Measurements from ENCODE around the gene TNIP2.
"Not testable (repeated sequence)": the region's sequence is repeated elsewhere in the genome, so short reads cannot be mapped to it uniquely, and the experiment has no call there.

The TNIP2 gene

DNA sequence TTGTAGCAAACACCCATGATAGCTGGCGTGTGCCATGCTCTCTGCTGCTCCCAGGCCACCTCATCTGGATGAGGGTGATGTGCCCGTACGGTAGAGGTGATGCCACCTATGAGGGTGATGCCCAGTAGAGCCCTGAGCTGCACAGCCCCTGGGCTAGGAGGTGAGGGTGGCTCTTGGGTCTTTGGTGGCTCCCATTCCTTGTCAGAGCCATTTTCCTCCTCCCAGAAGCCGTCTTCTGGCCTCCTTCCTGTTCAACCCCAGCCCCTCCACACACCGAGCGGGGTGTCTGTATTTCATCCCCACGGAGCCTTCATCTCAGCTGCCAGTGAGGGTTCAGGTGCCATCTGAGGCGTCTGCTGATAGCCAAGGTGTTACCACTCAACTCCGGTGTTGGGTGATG lies 12.0 kb upstream of the TNIP2 start:
- no peak for DNase-seq (ENCODE audit: low read depth, low spot score)

DNA sequence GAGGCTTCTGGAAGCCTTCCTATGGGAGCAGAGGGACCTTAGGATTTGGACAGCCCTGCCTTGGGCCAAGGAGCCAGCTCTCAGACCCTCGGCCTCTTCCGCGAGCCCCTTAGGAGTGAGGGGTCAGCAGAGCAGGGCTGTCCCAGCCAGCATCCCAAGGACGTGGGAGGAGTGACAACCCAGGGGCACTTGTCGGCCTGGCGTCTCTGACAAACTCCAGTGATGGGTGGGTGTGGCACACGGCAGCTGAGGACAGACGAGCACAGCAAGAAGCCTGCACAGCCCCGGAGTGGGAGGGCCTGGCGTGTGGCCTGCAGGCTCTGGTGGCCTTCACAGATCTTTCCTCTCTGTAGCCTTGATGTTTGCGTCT lies 11.6 kb upstream of the TNIP2 start:
- DNase-seq (ENCODE audit: low read depth, low spot score), result no peak

DNA sequence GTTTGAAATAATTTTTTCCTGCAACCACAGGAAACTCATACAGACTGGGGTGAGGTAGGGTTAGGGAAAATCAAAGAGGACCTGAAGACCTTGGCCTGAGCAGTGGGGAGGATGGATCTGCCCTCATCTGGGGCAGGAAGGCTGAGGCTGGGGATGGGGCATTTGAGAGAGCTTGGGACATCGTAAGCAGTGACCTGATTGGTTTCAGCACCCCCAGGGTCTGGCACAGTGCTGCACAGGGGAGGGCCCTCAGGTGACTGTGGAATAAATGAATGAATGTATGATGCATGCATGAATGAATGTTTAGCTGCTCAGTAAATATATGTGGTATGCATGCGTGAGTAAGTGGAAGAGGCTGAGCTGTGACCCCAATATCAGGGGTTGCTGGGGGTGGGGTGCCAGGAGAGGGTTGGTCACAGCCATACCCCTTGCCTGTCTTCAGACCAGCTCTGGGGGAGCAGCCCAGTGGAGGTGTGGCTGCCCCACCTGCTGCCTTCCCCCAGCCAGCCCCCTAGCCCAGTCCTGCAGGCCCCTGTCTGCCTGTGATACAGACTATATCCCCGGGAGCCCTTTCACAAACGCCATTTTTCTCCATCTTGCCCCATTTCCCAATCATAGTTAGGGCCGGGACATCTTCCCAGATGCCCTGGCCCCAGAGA lies 11.0 kb upstream of the TNIP2 start:
- DNase-seq (ENCODE audit: low read depth, low spot score), result no peak

DNA sequence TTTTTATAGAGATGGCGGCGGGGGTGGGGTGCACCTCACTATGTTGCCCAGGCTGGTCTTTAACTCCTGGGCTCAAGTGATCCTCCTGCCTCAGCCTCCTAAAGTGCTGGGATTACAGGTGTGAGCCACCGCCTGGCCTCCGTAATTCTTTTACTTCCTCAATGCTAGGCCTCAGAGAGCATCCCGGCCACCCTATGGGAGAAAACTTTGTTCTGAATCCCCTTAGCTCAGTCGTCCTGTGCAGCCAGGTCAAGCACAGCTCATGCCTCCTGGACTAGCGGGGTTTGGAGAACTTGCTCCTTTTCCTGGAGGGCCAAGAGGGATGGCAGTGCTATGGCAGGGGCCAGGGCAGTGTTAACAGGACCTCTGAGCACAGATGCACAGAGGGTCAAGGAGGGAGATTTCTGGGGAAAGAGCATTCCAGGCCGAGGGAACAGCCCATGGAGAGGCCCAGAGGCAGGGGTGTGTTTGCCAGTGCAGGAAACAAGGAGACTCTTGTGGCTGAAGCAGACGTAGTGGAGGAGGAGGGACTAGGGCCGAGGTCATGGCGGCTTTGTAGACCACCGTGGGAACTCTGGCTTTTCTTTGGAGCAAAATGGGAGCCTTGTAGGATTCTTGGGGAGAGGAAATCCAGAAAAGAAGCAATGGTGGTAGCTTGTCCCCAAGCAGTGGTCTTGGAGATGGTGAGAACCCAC lies 9.8 kb upstream of the TNIP2 start:
- DNase-seq (ENCODE audit: low read depth, low spot score), result no peak

DNA sequence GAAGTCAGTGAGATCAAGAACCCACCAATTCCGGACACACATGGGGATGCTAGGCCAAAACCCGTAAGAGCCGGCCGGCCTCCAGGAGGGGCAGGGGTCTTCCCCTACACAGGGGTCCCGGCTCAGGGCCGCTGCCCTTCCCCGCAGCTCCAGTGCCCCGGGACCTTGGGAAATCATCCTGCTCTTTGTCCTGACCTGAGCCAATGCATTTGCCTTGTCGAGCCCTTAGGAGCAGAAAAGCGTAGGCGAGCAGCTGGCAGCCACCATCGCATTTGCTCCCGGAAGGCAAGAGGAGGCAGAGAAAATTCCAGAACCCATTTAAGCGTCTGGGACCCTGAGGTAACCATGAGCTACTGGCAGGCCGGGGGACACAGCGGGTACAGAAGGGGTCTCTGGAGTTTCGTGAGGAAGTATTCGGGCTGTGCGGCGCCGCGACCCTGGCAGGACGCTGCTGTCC lies 7.4 kb upstream of the TNIP2 start:
- DNase-seq (ENCODE audit: low read depth, low spot score), result no peak

DNA sequence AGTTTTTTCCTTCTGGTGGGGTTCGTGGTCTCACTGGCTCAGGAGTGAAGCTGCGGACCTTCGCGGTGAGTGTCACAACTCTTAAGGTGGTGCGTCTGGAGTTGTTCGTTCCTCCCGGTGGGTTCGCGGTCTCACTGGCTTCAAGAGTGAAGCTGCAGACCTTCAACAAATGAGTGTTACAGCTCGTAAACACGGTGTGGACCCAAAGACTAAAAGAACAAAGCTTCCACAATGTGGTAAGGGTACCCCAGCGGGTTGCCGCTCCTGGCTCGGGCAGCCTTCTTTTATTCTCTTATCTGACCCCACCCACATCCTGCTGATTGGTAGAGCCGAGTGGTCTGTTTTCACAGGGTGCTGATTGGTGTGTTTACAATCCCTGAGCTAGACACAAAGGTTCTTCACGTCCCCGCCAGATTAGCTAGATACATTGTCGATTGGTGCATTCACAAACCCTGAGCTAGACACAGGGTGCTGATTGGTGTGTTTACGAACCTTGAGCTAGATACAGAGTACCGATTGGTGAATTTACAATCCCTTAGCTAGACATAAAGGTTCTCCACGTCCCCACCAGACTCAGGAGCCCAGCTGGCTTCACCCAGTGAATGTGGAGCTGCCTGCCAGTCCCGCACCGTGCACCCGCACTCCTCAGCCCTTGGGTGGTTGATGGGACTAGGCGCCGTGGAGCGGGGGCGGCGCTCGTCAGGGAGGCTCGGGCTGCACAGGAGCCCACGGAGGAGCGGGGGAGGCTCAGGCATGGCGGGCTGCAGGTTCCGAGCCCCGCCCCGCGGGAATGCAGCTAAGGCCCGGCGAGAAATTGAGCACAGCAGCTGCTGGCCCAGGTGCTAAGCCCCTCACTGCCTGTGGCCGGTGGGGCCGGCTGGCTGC lies 6.6 kb upstream of the TNIP2 start:
- DNase-seq (ENCODE audit: low read depth, low spot score), result not testable (repeated sequence)

DNA sequence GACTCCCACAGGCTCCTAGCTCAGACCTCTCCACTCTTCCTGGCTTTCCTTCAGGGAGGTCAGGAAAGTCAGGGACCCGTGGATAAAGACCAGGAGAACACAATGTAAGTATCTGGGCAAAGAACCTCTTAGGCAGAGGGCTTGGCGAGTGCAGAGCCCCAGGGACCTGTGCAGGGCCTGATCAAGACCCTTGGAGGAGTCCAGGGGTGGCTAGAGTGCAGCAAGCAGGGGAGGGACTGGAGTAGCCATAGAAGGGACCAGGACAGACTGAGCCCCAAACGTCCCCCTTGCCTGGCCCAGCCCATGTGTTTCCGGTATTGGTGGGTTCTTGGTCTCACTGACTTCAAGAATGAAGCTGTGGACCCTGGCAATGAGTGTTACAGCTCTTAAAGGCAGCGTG lies 5.9 kb upstream of the TNIP2 start:
- DNase-seq (ENCODE audit: low read depth, low spot score), result no peak

DNA sequence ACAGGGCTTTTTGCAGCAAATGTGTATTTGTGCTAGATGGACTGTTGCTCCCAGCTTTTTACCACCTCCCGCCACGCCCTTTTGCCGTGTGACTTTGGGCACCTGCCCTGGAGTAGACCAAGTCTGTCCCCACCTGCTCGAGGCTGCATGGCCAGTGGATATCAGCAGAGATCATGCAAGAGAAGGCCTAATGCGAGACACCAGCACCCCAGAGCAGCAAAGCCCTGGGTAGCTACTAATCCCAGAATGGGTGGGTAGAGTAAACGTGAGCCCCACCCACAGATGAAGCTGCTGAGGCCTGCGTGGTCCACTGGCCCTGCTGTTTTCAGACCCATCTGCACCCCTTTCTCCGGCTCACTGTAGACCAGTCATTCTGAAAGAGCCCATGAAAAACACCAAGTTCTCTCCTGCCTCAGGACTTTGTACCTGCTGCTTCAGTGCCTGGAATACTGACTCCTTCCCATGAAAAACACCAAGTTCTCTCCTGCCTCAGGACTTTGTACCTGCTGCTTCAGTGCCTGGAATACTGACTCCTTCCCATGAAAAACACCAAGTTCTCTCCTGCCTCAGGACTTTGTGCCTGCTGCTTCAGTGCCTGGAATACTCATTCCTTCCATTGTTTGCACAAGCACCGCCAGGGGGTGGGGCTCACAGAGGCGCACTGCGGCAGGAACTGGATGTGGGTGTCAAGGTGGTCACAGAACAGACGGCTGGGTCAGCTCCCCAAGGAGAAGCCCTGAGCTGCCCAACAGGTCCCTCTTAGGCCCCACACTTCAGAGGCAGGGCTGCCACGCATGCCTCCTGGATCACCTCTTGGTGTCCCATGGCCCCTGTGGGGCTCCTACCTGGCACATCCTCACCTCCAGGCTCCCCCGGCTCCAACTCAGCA lies 5.1 kb upstream of the TNIP2 start:
- DNase-seq (ENCODE audit: low read depth, low spot score), result no peak

DNA sequence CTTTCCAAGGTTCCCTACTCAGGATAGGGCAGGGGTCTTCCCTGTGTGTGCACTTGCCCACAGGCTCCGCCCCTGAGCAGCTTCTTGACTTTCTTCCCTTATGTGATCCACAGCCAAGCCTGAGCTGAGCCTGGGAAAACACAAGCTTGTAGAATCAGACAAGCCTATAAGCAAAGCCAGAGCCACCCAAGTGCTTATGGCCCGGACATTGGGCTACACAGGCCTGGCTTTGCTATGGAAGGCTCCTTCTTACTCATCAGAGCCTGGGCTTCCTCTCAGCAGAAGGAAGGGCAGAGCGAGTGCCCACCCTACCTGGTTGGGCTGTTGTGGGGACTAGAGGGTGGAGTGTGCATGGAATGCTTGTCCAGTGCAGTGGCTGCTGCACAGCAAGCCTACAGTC lies 1.3 kb upstream of the TNIP2 start:
- DNase-seq (ENCODE audit: low read depth, low spot score), result no peak

DNA sequence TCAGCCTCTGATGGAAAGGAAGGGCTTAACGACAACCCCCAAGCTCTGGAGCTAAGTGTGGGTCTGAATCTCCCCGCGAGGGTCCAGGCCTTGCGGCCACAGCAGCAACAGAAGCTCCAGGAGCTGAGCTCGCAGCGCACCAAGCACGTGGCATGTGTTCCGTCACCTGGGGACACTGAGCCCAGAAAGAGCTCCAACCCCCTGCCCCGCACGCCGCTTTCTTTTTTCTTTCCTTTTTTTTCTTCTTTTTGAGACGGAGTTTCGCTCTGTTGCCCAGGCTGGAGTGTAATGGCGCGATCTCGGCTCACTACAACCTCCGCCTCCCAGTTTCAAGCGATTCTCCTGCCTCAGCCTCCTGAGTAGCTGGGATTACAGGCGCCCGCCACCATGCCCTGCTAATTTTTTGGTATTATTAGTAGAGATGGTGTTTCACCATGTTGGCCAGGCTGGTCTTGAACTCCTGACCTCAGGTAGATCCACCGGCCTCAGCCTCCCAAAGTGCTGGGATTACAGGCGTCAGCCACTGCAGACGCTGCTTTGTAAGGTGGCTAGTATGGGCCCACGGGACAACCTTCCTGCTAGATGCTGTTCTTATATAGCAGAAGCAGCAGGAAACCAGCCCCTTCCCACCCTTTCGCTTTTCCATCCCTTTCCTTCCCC lies 685 bp upstream of the TNIP2 start:
- DNase-seq (ENCODE audit: low read depth, low spot score), result no peak

DNA sequence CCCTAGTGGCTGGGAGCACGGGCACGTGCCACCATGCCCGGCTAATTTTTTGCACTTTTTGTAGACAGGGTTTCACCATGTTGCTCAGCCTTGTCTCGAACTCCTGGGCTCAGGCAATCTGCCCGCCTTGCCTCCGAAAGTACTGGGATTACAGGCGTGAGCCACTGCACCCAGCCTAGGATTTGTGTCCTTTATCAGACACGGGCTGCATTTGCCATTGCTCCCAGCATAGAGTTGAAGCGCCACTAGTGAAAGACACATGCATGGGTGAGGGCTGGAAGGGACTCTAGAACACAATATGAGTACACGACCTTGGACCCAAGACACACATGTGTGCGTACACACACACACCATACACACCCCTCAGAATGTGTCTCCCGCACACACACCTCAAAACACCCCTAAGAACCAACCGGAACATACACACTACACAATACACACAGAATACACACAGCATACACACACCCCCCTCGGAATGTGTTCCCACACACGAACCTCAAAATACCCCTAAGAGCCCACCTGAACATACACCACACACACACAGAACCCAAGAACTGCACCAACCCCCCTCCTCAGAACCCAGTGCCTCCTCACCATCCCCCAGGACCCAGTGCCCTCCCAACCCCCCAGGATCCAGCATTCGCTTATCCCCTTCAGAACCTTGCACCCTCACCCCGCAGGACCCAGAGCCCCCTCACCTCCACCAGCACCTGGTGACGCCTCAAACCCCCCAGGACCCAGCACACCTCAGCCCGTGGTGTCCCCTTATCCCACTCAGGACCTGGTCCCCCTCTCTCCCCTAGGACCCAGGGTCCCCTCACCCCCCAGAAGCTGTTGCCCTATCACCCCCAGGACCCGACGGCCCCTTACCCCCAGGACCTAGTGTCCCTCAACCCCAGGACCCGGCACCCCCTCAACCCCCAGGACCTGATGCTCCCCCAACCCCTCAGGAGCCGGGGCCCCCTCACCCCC lies 1.0 kb downstream of the TNIP2 start:
- no peak for DNase-seq (ENCODE audit: low read depth, low spot score)

DNA sequence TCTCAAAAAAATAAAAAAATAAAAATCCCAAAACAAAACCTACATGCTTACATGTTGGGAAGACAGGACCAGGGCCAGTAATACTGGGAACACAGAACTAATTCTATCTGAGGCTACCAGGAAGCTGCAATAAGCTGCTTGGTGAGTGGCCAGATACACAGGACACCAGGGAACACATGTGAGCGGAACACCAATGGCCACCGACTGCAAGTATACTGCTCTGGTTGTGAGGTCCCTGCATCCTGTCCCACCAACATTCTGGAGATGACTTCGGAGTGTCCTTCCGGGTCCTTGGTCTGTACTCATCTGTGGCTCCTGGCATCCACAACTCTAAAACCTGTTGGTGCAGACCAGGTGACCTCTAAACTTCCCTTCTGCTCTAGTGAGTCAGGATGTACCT lies 2.7 kb downstream of the TNIP2 start:
- no peak for DNase-seq (ENCODE audit: low read depth, low spot score)

DNA sequence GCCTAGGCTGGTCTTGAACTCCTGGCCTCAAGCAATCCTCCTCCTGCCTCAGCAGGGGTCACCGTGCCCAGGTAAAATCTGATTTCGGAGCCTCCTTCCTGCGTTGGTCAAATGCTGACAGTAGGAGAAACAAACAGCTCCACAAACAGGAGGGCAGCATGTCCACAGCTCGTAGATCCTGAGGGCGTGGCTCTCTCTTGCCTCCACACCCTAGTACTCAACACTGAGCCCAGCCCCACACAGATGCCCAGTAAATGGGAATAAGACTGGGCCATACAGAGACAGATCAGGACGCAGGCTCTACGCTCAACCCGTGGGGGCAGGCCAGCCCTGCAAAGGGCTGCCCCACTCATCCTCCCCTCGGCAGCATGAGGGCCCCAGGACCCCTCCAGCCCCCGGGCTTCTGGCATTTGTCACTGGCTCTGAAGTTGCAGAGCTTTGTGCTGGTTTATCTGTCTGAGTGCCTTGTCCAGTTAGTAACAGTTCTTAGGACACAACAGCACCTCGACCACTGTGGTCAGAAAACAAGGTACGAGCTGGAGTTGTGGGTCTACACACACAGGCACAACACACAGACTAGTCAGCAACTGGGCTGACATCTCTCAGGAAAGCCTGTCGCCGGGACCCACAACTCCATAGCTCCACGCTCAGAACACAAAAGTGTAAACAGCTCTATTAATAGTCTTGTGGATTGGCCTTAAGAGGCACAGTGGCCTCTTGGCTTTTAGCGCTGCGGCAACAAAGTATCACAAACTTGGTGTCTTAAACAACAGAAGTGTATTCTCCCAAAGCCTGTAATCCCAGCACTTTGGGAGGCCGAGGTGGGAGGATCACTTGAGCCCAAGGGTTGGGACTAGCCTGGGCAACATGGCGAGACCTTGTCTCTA lies 5.2 kb downstream of the TNIP2 start:
- no peak for DNase-seq (ENCODE audit: low read depth, low spot score)

DNA sequence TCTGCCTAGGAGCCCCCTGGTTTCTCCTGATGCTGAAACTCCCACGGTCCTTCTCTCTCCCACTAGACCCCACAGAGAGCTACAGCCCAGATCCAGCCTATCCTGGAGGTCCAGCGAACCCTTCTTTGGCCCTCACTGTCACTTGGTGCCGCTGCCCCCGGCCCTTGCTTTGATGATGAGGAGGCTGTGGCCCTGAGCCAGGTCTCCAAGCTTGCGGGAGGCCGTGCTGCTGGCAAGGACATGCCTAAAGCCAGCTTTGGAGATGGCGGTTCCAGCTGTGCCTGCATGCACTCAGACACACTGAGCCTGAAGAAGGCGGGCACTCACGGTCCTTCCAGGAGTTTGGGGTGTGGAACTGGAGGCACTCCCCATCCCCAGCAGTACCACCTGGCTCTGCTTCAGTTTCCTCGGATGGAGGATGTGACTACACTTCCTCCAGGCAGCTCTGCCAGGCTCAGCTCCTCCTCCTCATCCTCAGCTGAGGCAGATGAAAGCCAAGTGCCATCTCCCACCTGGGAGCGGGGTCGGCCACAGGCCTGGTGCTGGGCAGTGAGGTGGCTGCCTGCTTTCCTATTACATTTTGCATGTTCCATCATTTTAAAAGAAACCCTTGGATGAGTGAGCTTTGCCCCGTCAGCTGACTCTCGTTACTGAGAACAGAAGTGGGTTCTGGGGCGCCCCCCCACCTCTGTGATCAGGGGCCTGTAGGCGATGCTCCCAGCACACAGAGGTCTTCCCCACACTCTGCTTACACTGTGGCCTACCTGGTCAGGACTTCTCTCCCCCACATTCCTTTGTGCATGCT lies 9.0 kb downstream of the TNIP2 start:
- no peak for DNase-seq (ENCODE audit: low read depth, low spot score)

DNA sequence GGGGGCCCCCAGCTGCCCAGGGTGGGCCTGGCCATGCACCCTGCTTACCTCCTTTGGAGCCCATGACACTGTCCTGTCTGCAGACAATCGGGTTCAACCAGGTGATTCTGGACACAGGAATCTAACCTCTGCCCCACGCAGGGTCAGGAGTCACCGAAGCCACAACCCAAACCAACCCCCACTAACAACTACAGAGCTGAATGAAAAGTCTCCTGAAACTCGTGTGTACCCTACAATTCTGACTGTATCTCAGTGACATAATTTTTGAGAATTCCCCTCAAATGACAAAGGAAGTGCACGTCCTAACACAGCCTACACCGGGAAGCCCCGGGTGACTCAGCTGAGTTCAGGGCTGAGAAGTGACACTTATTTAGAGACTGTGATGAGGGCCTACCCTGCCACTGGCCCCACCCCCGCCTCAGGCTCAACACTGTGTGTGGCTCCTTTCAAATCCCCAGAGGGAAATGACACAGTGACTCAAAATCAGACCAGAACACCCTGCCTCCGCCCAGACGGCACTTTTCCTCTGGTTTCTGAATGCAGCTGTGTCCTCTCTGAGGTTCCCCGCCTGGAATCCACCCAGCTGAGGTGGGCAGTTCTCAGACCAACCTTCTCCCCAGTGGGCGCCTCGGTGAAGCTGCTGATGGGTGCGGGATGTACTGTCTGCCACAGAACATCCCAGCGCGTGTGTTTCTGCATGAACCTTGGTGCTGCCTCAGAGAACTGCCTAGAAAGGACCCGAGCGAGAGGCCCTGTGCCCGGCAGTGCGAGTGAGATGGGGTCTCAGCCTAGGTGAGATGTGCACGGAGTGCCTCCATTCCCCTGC lies 9.9 kb downstream of the TNIP2 start:
- DNase-seq (ENCODE audit: low read depth, low spot score), result peak; percentile 75

DNA sequence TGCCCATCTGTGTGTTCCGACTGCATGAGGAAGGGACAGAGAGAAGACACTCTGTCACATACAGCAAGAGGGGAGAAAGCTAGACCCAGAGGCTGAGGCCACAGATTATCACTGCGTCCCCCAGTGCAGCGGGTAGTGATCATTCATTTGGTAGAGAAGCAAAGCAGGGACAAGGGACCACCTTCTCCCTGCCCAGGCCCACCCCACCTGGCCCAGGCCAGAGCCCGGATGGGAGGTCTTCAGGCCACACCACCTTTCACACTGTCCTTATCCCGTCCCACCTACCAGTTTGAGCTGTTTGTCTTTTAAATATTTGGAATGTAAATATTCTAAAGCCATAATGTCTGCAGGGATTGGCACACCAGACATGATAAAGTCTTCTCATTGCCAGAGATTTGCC lies 10.6 kb downstream of the TNIP2 start:
- no peak for DNase-seq (ENCODE audit: low read depth, low spot score)
